Stimulated activated CD4-positive, alpha-beta T cell treated with anti-CD3 and anti-CD28 coated beads, Interleukin-12 subunit alpha, Interleukin-12 subunit beta, amount 100 ng/mL, for 24 hours (primary cell): ENCODE data around the gene CIB1.
"Not testable (repeated sequence)": the region's sequence is repeated elsewhere in the genome, so short reads cannot be mapped to it uniquely, and the experiment has no call there.

ENCODE experiments used
- DNase-seq, 2 experiments: peaks; one replicate each; pipeline ENCODE4 v3.0.0-alpha.2; 2020; ENCODE audit warnings: low read depth in 2 of 2

CIB1 gene

DNA sequence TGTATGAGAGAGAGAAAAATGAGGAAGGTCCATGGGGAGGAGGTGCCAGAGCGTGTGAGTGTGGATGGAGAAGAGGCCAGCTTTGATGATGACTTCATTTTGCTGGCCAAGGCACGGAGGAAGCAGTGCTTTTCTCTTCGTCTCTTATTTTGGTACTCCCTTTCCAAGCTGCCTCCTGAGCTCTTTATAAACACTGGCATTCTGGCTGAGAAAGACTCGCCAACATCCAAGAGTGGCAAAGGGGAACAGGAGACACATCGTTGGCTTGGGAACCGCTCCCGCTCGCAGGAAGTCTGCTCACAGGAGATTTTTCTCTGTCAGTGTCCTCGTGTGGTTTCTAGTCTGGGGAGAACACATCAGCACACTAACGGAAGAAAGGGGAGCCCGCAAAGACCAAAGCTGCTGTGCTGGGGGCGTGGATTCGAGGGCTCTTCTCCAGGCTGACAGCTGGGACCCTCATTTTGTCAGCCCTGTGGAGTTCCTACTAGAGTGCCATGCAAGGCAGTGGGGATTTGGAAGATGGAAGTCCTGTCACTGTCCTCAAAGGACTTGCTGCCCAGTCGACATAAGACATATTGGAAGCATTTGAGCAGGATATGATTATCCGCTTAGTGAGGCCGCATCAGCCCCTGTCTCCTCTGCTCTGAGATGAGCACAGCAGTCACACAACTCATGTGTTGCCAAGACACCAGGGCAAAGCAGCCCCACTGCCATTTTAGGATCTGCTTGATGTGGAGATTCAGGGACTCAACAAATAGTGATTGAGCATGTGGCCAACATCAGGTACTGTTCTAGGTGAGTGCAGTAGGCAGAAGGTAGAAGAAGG, 40.6 kb downstream of the CIB1 start:
- DNase-seq, result no peak

DNA sequence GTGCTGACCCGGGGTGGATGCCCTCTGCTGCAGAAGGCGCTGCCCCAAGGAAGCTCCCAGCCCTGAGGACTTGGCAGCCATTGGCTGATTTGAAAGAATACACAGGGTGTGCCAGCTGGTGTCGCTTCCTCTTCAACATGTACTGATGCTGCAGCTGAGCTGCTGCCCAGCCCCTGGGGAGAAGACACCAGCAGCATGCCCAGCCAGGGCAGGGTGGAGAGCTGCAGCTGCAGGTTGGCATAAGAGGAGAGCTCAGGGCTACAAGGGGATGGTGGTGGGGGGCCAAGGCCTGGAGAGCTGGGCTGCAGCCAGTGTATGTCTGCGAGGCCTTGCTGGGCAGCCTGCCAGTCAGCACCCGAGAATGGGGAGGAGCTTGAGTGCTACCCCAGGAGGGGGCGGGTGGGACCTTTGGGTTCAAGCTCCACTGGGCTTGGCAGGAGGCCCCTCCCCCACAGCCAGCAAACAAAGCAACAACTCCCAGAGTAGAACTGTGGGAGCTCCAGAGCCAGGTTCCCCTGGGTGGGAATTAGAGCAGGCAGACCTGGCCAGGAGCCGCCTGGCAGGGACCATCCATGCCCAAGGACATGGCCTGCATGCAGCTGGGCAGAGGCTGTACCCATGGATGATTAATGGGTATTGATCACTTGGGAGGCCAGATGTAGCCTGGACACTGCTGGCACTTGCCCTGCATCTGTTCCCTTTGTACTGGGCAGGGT, 41.8 kb downstream of the CIB1 start:
- DNase-seq, result no peak

DNA sequence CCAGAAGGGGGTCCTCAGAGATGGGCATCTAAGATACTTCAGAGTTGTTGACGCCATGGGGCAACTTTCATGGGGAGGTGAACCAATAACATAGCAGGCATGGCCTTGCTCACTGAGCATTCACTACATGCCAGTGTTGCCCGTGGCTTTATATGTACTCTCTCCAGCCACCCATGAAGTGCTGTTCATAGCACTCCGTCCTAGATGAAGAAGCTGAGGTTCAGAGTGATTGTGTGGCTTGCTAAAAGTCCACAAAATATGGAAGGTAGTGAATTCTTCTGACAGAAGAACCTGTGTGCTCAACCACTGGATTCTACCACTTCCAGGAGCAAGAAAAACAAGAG, 42.4 kb downstream of the CIB1 start:
- DNase-seq, result no peak

- DNase-seq, result no peak
These were observed 43.0 kb downstream of the CIB1 start for GRCh38 chr15:90190606-90191343.

GRCh38 chr15:90189781-90190467, 43.8 kb downstream of the CIB1 start:
- DNase-seq, result no peak

GRCh38 chr15:90188914-90189748, 44.6 kb downstream of the CIB1 start:
- no peak for DNase-seq

- DNase-seq, result not testable (repeated sequence)
These were observed 45.7 kb downstream of the CIB1 start for GRCh38 chr15:90188065-90188464.

GRCh38 chr15:90187257-90187868, 46.4 kb downstream of the CIB1 start:
- no peak for DNase-seq

DNA sequence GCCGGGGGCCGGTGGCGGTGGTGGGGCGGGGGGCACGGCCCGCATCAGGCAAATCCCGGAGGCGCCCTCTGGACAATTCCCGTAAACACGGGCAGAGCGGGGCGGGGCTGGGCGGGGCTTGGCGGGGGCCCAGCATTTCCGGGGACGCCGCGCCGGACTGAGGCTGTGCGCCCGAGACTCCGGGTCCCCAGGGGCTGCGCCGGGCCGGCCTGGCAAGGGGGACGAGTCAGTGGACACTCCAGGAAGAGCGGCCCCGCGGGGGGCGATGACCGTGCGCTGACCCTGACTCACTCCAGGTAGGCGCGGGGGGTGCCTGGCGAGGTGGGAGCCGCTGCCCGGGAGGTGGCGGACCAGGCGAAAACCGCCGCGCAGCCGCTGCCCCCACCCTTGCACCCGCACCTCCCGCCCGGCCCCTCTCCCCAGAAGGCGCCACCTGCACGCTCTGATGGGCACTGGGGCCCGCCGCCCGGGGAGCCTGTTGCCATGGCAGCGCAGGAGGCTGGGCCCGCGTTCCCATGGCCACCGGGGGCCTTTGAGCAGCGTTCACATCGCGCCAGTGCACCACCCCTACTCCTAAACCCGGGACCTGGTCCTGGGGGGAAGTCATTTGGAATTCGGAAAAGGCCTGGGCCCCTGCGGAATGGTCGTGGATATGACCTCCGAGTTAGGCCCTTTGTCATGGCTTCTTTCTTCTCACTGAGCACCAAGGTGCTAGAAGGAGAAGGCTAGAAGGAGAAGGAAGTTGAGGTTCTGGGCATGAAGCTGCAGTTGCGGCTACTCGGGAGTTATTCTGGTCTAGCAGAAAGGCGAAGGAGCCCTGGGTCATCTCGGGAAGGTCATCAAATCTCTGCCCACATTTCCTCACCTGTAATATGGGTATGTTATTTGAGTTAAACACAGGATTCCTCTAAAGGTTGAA, 48.7 kb downstream of the CIB1 start:
- peak in 1 of 2 experiments; percentile 35 for DNase-seq

DNA sequence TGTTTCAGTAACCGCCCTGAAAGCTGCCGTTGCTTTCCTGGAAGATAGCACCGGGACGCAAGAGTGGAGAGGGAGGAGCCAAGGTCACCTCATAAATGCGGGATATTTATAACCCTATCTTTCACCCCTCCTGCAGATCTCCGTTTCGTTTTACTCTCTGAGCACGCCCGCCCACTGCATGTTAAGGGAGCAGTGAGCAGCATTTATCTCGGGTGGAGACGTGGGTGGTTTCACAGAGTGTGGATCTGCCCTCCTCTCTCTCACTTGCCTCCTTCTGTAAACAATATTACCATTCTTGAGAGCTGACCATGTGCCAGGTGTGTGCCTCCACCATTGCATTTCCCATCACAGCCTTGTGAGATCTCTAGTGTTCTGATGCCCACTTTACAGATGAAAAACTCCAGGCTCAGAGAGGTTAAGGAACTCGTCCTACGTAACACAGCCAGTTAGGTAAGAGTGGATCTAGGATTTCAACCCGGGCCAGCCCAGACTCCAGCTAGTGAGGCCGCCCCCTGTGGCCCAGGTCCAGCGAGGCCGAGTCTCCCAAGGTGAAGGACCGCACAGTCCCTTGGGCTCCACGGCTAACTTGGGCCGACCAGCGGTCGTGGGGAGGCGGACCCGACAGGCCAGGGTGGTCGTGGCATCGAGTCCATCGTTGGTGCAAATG, 49.5 kb downstream of the CIB1 start:
- no peak for DNase-seq

DNA sequence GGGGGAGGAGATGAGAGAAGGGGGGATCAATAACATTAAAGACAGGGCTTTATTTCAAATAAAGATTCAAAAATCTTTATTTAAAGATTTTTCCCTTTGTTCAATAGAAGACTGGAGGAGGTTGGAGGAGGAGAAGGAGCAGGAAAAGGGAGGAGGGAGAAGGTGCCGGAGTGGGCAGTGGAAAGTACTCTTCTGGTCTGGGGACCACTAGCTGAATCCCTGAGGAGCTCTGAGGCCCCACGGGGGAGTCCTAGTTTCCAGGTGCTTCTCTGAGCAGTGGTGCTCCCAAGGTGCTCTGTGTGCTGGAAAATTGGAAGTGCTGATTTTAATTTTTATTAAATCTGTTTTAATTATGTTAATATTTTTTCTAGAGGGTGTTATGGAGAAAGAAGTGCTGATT, 52.0 kb downstream of the CIB1 start:
- DNase-seq, result no peak
